Parathyroid adenoma (tissue), 2 donors: ENCODE results near the gene TLR4.

ENCODE experiments used
- H2AFZ ChIP-seq: fragments of 300-600 bp; sonication (generic); one replicate; pipeline ENCODE4 v1.7.0; 2017; ENCODE audit warnings: antibody characterized with exemption, mild to moderate bottlenecking
- H3K27ac ChIP-seq: fragments of 300-600 bp; sonication (generic); one replicate; pipeline ENCODE4 v1.7.0; 2017
- H3K27me3 ChIP-seq: fragments of 300-600 bp; sonication (generic); one replicate; pipeline ENCODE4 v1.7.0; 2017; ENCODE audit warnings: low read length; ENCODE audit not compliant: control insufficient read depth, insufficient read depth
- H3K36me3 ChIP-seq: fragments of 300-600 bp; sonication (generic); one replicate; pipeline ENCODE4 v1.7.0; 2017; ENCODE audit warnings: low read length; ENCODE audit not compliant: control insufficient read depth, insufficient read depth
- H3K4me1 ChIP-seq: fragments of 300-600 bp; sonication (generic); one replicate; pipeline ENCODE4 v1.7.0; 2017; ENCODE audit warnings: control low read depth
- H3K4me2 ChIP-seq: fragments of 300-600 bp; sonication (generic); one replicate; pipeline ENCODE4 v1.7.0; 2017; ENCODE audit warnings: low read length
- H3K4me3 ChIP-seq: fragments of 300-600 bp; sonication (generic); one replicate; pipeline ENCODE4 v1.7.0; 2017; ENCODE audit warnings: low read depth, low read length
- H3K79me2 ChIP-seq: fragments of 300-600 bp; sonication (generic); one replicate; pipeline ENCODE4 v1.7.0; 2017; ENCODE audit warnings: control low read depth
- H3K9ac ChIP-seq: fragments of 300-600 bp; sonication (generic); one replicate; pipeline ENCODE4 v1.7.0; 2017; ENCODE audit warnings: mild to moderate bottlenecking
- H3K9me3 ChIP-seq: fragments of 300-600 bp; sonication (generic); one replicate; pipeline ENCODE4 v1.7.0; 2017; ENCODE audit warnings: low read length; ENCODE audit not compliant: control insufficient read depth
- TF ChIP-seq, protein P1 (sequence below): fragments of 300-600 bp; sonication (generic); IDR thresholded peaks from one replicate; pipeline ENCODE4 v1.7.0; 2017; ENCODE audit warnings: antibody characterized with exemption, mild to moderate bottlenecking
- donor health status: primary hyperparathyroidism.

The TLR4 gene

DNA sequence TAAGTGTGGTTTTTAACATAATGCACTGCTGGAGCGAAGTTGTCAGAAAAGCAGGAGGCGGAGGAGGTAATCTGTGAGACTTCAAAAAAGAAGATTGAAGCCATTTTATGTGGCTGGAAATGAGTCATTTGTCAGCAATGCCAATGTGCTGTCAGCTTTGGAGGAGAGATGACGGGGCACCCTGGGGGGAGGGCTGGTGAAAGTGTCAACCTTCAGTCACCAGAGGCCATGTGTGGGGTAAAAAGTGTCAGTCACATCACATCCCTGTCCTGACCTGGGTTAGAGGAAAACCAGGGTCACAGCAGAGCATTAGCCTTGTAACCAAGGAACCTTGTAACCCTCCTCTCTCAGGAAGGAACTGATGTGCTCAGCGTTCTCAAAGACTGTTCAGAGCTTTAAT lies 59.1 kb downstream of the TLR4 start:
- TF ChIP-seq, protein P1, sequence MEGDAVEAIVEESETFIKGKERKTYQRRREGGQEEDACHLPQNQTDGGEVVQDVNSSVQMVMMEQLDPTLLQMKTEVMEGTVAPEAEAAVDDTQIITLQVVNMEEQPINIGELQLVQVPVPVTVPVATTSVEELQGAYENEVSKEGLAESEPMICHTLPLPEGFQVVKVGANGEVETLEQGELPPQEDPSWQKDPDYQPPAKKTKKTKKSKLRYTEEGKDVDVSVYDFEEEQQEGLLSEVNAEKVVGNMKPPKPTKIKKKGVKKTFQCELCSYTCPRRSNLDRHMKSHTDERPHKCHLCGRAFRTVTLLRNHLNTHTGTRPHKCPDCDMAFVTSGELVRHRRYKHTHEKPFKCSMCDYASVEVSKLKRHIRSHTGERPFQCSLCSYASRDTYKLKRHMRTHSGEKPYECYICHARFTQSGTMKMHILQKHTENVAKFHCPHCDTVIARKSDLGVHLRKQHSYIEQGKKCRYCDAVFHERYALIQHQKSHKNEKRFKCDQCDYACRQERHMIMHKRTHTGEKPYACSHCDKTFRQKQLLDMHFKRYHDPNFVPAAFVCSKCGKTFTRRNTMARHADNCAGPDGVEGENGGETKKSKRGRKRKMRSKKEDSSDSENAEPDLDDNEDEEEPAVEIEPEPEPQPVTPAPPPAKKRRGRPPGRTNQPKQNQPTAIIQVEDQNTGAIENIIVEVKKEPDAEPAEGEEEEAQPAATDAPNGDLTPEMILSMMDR = no peak
- no peak overlapping the region for H3K9ac ChIP-seq
- no peak overlapping the region for H2AFZ ChIP-seq
- no peak overlapping the region for H3K27ac ChIP-seq
- H3K4me1 ChIP-seq = no peaks in the 10 kb centered on the region
- no peaks in the 10 kb centered on the region for H3K9me3 ChIP-seq
- no peaks in the 10 kb centered on the region for H3K27me3 ChIP-seq
- H3K4me3 ChIP-seq = no peak overlapping the region
- no peaks in the 10 kb centered on the region for H3K36me3 ChIP-seq
- no peak overlapping the region for H3K4me2 ChIP-seq
- H3K79me2 ChIP-seq = no peaks in the 10 kb centered on the region

DNA sequence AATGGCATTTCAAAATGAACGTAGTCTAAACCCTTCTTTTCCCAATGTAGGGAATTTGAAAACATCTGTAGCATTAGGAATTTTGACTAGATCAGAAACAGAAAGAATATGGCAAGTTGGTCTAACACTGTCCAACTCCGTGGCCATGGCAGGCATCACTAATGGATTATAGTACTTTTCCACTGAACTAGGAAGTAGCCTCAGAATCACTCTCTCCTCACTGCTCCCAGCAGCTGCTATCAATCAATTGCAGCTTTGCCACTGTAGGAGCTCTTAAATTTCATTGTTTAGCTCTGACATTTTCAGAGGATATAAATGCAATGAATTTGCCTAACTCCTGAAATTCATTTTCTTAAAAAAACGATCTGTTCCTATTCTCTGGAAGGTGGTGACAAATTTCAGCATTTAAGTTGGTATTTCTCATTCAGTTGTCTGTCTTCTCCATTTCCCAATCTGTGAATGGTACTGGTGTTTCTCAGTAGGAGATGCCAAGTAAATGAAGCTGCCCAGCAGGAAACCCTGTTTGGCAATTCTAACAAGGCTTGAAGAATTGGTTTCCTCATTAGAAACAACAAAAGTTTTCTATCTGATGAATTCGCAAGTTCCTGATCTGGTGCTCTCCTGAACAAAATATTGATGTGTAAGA lies 64.7 kb downstream of the TLR4 start:
- H3K4me3 ChIP-seq = no peak overlapping the region
- H2AFZ ChIP-seq = no peak overlapping the region
- H3K9me3 ChIP-seq = no peaks in the 10 kb centered on the region
- TF ChIP-seq, protein P1 = no peak
- no peak overlapping the region for H3K4me2 ChIP-seq
- no peaks in the 10 kb centered on the region for H3K4me1 ChIP-seq
- H3K27me3 ChIP-seq = no peaks in the 10 kb centered on the region
- H3K27ac ChIP-seq = no peak overlapping the region
- no peaks in the 10 kb centered on the region for H3K36me3 ChIP-seq
- no peaks in the 10 kb centered on the region for H3K79me2 ChIP-seq
- H3K9ac ChIP-seq = no peak overlapping the region

DNA sequence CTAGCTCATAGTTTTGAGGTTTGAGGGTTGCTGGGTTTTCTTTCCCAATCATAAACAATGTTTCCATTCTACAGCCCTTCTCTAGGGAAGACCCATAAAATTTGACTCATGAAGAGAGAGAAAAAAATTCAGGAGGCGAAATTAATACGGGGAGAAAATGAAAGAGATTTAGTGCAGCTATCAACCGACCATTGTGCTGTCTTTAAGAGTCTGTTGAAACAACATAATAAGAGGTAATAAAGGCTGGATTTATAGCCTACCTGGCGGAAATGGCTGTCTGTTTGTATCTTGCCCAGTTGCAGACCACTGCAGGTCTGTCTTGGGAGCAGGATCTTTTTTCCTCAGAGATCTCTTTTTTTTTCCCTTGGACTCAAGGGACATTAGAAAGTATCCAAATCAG lies 66.9 kb downstream of the TLR4 start:
- Histone ChIP-seq H3K27me3 (no peaks in the 10 kb centered on the region), H3K4me2 (no peak overlapping the region), H2AFZ (no peak overlapping the region), H3K4me1 (no peaks in the 10 kb centered on the region), H3K79me2 (no peaks in the 10 kb centered on the region), H3K36me3 (no peaks in the 10 kb centered on the region), H3K9me3 (no peaks in the 10 kb centered on the region), H3K4me3 (no peak overlapping the region), H3K9ac (no peak overlapping the region), H3K27ac (no peak overlapping the region)
- TF ChIP-seq, protein P1 = no peak

DNA sequence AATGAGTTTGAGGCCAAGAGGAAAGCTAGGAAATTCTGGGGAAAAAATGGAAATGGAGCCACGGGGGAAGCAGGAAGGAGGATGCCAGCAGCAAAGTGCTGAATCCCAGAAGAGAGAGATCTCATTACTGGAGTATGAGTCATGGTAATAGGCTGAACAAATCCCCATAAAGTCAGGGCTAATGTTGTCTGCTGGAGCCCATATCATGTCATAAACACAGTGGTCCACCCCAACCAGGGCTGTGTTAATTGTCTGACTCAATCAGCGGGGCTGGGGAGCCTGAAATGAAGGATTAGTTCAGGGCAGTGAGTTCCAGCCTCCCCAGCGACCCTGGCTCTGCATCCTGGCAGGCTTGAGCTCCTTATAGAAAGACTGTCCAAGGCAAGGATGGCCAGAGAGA lies 68.8 kb downstream of the TLR4 start:
- Histone ChIP-seq H3K4me1 (no peaks in the 10 kb centered on the region), H3K79me2 (no peaks in the 10 kb centered on the region), H3K36me3 (no peaks in the 10 kb centered on the region), H2AFZ (no peak overlapping the region), H3K9ac (no peak overlapping the region), H3K27me3 (no peaks in the 10 kb centered on the region), H3K27ac (no peak overlapping the region), H3K4me2 (no peak overlapping the region), H3K9me3 (no peaks in the 10 kb centered on the region), H3K4me3 (no peak overlapping the region)
- TF ChIP-seq, protein P1 = no peak
